Stimulated activated CD8-positive, alpha-beta memory T cell treated with anti-CD3 and anti-CD28 coated beads, Interleukin-7, amount 100 ng/mL, for 1 hour (primary cell): Measurements from ENCODE around the gene CLDN7.

ENCODE experiments used
- DNase-seq, 2 donors: peaks; one replicate each; pipeline ENCODE4 v3.0.0-alpha.2; 2020; ENCODE audit warnings: low read depth in 2 of 2

Gene CLDN7, protein sequence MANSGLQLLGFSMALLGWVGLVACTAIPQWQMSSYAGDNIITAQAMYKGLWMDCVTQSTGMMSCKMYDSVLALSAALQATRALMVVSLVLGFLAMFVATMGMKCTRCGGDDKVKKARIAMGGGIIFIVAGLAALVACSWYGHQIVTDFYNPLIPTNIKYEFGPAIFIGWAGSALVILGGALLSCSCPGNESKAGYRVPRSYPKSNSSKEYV

GRCh38 chr17:7262192-7262934 is at the start of gene CLDN7:
Gene CLDN7 (minus strand): TSS chr17:7262478. CDS start chr17:7262043, 435 bp downstream.
- no peak for DNase-seq

DNA sequence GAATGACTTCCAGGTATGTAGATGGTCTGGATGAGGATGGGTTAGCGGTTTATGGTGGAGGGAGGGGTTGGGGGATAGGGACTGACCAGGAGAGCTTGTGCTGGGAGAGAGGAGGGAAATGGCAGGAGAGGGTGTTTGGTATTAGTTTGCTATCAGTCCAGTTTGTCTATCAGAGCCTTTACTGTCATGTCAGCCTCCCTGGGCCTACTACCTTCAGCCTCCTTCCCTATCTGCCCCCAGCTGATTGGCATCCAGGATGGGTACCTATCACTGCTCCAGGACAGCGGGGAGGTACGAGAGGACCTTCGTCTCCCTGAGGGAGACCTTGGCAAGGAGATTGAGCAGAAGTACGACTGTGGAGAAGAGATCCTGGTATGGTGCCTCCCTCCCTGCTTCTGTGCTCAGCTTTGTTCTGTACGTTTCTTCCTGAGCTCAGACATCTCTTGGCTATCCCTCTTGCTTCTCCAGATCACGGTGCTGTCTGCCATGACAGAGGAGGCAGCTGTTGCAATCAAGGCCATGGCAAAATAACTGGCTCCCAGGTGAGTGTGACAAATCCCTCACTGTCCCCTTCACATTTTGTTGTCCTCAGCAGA is 48.9 kb upstream of the CLDN7 start:
- DNase-seq: no peak

DNA sequence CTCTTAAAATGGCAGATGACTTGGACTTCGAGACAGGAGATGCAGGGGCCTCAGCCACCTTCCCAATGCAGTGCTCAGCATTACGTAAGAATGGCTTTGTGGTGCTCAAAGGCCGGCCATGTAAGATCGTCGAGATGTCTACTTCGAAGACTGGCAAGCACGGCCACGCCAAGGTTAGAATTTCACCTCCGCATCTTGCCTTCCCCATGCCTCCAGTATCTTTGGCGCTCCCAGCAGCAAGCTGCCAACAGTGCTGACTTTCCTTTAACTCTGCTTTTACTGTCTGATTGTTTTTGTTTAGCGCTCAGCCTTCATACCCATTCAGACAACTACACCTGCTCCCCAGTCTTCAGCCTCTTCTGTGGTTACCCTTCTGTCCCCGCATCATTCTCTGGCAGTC is 47.4 kb upstream of the CLDN7 start:
- no peak for DNase-seq

GRCh38 chr17:7308625-7309433 is 46.6 kb upstream of the CLDN7 start:
- peak; percentile 65 to 67 for DNase-seq

DNA sequence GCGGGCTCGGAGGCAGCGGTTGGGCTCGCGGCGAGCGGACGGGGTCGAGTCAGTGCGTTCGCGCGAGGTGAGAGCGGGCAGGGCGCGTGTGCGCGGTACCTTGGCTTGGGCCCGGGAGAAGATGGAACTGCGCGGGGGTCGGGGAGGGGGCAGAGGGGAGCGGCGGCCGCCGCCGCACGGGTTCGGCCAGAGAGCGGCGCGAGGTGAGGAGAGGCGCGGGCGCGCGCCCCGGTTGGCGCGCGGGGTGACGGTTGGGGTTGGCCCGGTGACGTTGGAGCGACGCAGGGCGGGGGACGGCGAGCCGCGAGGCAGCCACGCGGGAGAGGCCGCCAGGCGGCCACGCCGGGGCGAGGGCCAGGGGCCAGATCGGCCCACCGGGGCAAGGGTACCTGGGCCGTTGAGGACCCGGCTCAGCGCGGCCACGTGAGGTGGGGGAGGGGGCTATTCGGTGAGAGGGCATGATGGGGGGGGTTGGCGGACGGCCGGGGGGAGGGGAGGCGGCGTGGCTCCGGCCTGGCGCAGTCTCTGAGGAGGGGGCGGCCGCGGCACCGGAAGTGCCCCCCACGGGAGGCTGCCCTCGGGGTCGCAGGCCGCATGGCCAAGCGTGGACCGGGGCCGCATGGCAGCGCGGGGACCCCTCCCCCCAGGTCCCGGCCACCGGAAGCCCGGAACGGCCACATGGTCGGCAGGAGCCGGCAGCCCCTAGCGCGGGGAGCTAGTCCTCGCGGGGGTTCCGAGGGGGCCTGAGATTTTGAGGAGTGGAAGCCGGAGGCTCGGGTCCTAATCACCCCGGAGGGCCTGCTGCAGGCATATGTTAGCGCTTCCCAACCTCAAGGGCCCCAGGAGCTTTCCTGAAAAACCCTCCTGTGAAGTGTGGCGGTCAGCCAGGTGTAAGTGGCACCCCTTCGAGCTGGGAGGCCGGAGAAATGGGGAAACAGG is 45.7 kb upstream of the CLDN7 start:
- DNase-seq: no peak

- peak; percentile 100 for DNase-seq
These were observed 44.8 kb upstream of the CLDN7 start, which contains the start of gene EIF5A for GRCh38 chr17:7306911-7307685. Gene EIF5A (plus strand): TSS chr17:7307628. CDS start chr17:7309636, 2,008 bp downstream.

DNA sequence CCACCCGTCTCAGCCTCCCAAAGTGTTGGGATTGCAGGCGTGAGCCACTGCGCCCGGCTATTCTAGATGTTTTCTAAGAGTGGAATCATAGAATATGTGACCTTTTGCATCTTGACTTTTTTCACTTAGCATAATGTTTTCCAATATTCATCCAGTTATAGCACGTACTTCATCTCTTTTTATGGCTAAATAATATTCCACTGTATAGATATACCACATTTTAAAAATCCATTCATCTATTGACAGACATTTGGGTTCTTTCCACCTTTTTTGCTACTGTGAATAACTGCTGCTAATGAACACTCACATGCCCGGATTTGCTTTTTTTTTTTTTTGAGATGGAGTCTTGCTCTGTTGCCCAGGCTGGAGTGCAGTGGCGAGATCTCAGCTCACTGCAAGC is 41.9 kb upstream of the CLDN7 start:
- DNase-seq: no peak

DNA sequence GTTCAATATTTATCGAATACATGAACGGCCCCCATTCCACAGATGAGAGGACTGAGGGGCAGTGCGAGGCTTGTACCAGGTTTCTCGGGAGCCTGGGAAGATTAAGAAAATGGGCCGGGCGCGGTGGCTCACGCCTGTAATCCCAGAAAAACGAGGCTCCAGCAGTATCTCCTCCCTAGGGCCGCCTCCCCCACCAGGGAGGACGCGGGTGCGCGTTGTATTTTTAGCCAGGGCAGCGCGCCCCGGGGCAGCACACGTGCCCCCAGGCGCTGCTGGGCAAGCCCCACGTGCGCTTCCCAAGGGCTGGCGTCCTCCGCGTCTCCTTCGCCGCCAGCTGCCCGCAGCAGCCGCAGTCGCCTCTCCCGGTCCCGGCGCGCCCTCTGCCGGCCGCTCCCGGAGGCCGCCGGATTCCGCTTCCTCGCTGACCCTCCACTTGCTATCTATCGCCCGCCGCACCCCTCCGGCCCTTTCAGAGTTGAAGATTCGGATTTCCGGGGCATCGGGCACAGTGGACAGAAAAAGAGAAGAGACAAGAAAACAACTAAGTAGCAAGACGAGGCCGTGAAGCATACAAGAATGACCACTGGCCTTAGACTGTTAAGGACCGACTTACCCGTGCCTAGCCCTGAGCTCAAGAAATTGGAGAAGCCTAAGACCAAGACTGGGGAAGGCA is 34.0 kb upstream of the CLDN7 start:
- DNase-seq: peak; percentile 37 to 49

- DNase-seq: no peak
These were observed 33.2 kb upstream of the CLDN7 start for GRCh38 chr17:7295230-7296180.

GRCh38 chr17:7294614-7295153 is 32.4 kb upstream of the CLDN7 start, which contains the start of gene YBX2:
Gene YBX2 (minus strand): TSS chr17:7294639. CDS start chr17:7294500, 139 bp downstream.
- DNase-seq: peak in 1 of 2 donors; percentile 41

GRCh38 chr17:7293816-7294613 is 31.7 kb upstream of the CLDN7 start:
- no peak for DNase-seq

- DNase-seq: no peak
These were observed 30.9 kb upstream of the CLDN7 start for GRCh38 chr17:7293159-7293558.

DNA sequence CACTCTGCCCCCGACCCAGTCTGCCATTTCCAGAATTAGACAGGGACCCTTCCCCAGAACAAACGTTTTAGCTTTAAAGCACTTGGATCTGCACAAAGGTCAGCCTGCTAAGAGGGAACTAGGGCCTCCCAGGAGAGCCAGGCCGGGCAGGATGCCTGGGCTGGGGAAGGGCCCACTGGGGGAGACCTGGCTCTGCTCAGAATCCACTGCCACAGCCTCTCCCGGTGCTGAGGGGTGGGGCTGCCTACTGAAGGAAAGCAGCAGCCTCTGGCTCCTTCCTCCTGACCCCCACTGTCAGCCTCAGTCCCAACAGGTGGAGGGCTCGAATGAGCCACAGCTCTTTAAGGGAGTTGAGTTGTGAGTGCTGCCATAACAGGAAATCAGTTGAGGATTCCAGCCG is 30.5 kb upstream of the CLDN7 start:
- DNase-seq: no peak

GRCh38 chr17:7292194-7292593 is 29.9 kb upstream of the CLDN7 start:
- DNase-seq: no peak

DNA sequence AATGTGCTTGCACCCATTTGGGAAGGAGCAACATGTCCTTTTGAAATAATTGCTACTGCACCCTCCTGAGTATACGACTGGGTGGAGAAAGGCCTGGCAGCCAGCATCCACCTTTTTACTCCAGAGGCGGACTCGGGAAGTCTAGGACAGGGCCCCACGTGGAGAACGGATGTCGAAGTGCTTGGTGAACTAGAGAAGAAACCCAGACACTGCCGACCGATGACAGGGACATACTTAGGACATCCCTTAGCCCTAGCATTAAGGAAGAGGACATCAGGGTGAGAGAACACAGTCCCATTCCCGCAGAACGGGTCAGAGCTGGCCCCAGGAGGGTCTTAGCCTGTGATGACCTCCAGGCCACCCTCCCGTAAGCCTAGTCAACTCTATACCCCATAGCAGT is 28.4 kb upstream of the CLDN7 start:
- no peak for DNase-seq

GRCh38 chr17:7290166-7290565 is 27.9 kb upstream of the CLDN7 start:
- no peak for DNase-seq
